Heart left ventricle (tissue), 16 donors: Measurements from ENCODE around the gene CHAD. TPM values are rescaled to one million over a fixed set of nuclear protein-coding genes. Genes with fewer than 3 reads are reported as not detected.

Experiments used
- ATAC-seq, 4 donors: fragments of 200-7000 bp; cut with Tn5 transposase; one replicate each; pipeline ENCODE4 v1.9.1; 2020 to 2022; ENCODE audit warnings: moderate library complexity in 4 of 4, mild to moderate bottlenecking in 3 of 4, moderate number of reproducible peaks in 1 of 4
- DNase-seq, 5 donors: peaks; one replicate each; pipeline ENCODE4 v3.0.0-alpha.2; 2020
- H3K27ac ChIP-seq, 12 donors: fragments of 200-600 bp; sonication (generic) in 4 of 12; one replicate each; pipeline versions ENCODE4 v1.5.0 to v1.8.0; 2016 to 2022; ENCODE audit warnings: mild to moderate bottlenecking in 2 of 12
- H3K27me3 ChIP-seq, 9 donors: fragments of 200-600 bp; sonication (generic) in 2 of 9; one replicate each; pipeline versions ENCODE4 v1.5.1 to v1.8.0; 2016 to 2022; ENCODE audit warnings: mild to moderate bottlenecking in 3 of 9
- H3K36me3 ChIP-seq, 9 donors: fragments of 200-600 bp; sonication (generic) in 2 of 9; one replicate each; pipeline versions ENCODE4 v1.5.0 to v1.8.0; 2018 to 2022; ENCODE audit warnings: mild to moderate bottlenecking in 2 of 9
- H3K4me1 ChIP-seq, 12 donors: fragments of 200-600 bp; sonication (generic) in 4 of 12; one replicate each; pipeline versions ENCODE4 v1.5.0 to v1.8.0; 2016 to 2022; ENCODE audit warnings: mild to moderate bottlenecking in 3 of 12
- H3K4me3 ChIP-seq, 12 donors: fragments of 200-600 bp; sonication (generic) in 4 of 12; one replicate each; pipeline versions ENCODE4 v1.5.0 to v1.8.0; 2017 to 2022; ENCODE audit warnings: mild to moderate bottlenecking in 9 of 12, moderate library complexity in 4 of 12
- H3K9me3 ChIP-seq, 12 donors: fragments of 200-600 bp; sonication (generic) in 4 of 12; one replicate each; pipeline versions ENCODE4 v1.5.0 to v1.8.0; 2016 to 2022; ENCODE audit warnings: mild to moderate bottlenecking in 1 of 12
- POLR2A ChIP-seq, 2 donors: fragments of 450-650 bp; IDR thresholded peaks; one replicate each; pipeline ENCODE4 v1.6.1; 2017; ENCODE audit warnings: antibody characterized with exemption in 2 of 2, mild to moderate bottlenecking in 2 of 2, moderate library complexity in 2 of 2
- WGBS, 4 donors: extraction: QIAGEN DNeasy Blood & Tissue Kit in 2 of 4; methylation state at CpG; one replicate each; pipeline versions ENCODE4 v1.1.5 to v1.1.7; 2013 to 2018; 5-methylcytosine and 5-hydroxymethylcytosine counted together
- intact Hi-C, 10 donors: fragments of 100-400 bp; cut with DNase I; formaldehyde crosslinking; loops; one replicate each; pipeline versions ENCODE4 v1.11.1 to v1.14.2; 2022
- polyA plus RNA-seq, 2 donors: library from polyadenylated mRNA; stranded (reverse); fragments of 200-250 nt; gene quantifications; one replicate each; pipeline ENCODE4 v1.2.3, GENCODE V29; 2013
- total RNA-seq, 9 donors: library from RNA; depleted of rRNA in 2 of 9; stranded (reverse); fragments of >200 nt in 2 of 9; fragmentation: NEBNext Ultra II Directional in 3 of 9; extraction: Animal tissue kit (Norgen Biotek cat#: 25700) in 3 of 9; gene quantifications; one replicate each; pipeline versions ENCODE4 v1.1.0 to v1.2.4, GENCODE V29; 2016 to 2023
- TF ChIP-seq, protein P1 (sequence below), 12 donors: fragments of 200-600 bp; sonication (generic) in 4 of 12; IDR thresholded peaks; one replicate each; pipeline versions ENCODE4 v1.5.0 to v1.8.0; 2018 to 2022; ENCODE audit warnings: antibody characterized with exemption in 12 of 12, mild to moderate bottlenecking in 5 of 12
- donor health status: ischemic (EF 13 %, LVEDD 7.1; RV severe dilation, severe dysfunction).
- donor health status: healthy with polysubstance abuse.
- donor health status: DM: no; HTN: yes; CAD: no.
- donor health status: DM: no; HTN: no; CAD: no.
- donor health status: ischemic (EF 25% LVEDD 6.9; RV normal size, moderate dysfunction).
- donor health status: ischemic (EF 25% LVEDD 5.7; RV mildly dilated, moderate dysfunction).
- donor health status: healthy.
- donor health status: DM: yes; HTN: yes; CAD: no.
- donor health status: ischemic (EF 35%, LVEDD 5.7; RV mildly dilated, moderate dysfunction).
- donor health status: nonischemic (EF 11% LVEDD 7.7; RV severe dilation, severe dysfunction).
- donor health status: DM: yes; HTN: yes; CAD: no.
- donor health status: PGD.
- donor health status: ischemic (EF 29% LVEDD 5.4; RV normal size, mild dysfunction).
- donor health status: nonischemic (EF 23%, LVEDD 6.1; RV moderate dilation, normal function).

CHAD gene
- total and polyA plus RNA-seq, 11 donors, result 0.15 to 0.27 (median 0.15) TPM; not detected in 8

DNA sequence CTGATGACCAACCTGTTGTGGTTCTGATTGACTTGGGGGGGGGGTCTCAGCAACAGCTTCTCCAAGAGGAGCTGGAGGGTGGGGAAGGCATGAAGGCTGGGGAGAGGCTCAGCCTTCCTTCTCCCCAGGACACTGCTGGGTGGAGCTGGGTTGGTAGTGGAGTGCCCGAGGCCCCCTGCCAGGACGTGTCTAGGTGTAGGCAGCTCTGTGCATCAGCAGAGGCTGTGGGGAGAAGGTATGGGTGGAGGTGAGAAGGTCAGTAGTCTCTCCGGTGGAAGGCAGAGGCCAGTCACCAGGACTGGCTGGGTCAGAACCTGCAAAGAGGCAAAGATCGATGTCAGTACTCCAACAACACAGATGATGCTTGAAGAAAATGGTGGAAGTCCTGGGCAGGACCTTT is 3.9 kb downstream of the CHAD start:
- ATAC-seq (no peak), DNase-seq (no peak)
- no peak overlapping the region for H3K4me3 ChIP-seq
- WGBS, 4 donors, result 82 to 88% (median 86%) methylated on average over 4 of the region's 4 CpGs
- no peak for TF ChIP-seq POLR2A (IDR thresholded peaks at IDR 0.05)
- TF ChIP-seq, protein P1, sequence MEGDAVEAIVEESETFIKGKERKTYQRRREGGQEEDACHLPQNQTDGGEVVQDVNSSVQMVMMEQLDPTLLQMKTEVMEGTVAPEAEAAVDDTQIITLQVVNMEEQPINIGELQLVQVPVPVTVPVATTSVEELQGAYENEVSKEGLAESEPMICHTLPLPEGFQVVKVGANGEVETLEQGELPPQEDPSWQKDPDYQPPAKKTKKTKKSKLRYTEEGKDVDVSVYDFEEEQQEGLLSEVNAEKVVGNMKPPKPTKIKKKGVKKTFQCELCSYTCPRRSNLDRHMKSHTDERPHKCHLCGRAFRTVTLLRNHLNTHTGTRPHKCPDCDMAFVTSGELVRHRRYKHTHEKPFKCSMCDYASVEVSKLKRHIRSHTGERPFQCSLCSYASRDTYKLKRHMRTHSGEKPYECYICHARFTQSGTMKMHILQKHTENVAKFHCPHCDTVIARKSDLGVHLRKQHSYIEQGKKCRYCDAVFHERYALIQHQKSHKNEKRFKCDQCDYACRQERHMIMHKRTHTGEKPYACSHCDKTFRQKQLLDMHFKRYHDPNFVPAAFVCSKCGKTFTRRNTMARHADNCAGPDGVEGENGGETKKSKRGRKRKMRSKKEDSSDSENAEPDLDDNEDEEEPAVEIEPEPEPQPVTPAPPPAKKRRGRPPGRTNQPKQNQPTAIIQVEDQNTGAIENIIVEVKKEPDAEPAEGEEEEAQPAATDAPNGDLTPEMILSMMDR (IDR thresholded peaks at IDR 0.05), result no peak
- peaks cover 0 to 3% (median 0%) of the 10 kb centered on the region in 9 donors for H3K36me3 ChIP-seq
- peaks cover 0 to 16% (median 11%) of the 10 kb centered on the region in 12 donors for H3K4me1 ChIP-seq
- intact Hi-C loops, result loop anchor here in 1 of 10 donors (5.0 kb wide), 1 partner anchor 52 kb away; no protein-coding TSS in a partner anchor
- H3K27me3 ChIP-seq, result peaks cover 7 to 21% (median 17%) of the 10 kb centered on the region in 9 donors
- no peaks in the 10 kb centered on the region for H3K9me3 ChIP-seq
- H3K27ac ChIP-seq, result no peak overlapping the region

DNA sequence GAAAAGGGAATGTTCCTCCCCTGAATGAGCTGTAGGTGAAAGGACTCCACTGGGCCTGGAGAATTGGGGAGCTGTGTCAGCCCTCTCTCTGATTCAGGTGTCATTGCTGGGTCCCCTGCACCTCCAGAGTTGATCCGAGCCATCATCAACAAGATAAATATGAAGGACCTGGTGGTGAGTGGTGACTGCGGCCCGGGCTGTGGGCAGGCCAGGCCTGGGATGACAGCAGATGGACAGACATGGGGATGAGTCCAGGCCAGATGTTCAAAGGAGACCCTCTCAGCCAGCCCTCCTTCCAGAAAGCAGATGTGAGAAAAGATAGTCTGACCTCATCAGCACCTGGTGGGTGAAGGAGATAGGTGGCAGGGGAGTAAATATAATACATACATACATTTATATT is 4.6 kb downstream of the CHAD start:
- Histone ChIP-seq H3K4me3 (no peak overlapping the region), H3K36me3 (peaks cover 0 to 3% (median 0%) of the 10 kb centered on the region in 9 donors), H3K27ac (no peak overlapping the region), H3K27me3 (peaks cover 7 to 16% (median 14%) of the 10 kb centered on the region in 9 donors), H3K9me3 (no peaks in the 10 kb centered on the region), H3K4me1 (peaks cover 0 to 13% (median 9%) of the 10 kb centered on the region in 12 donors)
- intact Hi-C loops, result loop anchor here in 1 of 10 donors (5.0 kb wide), 1 partner anchor 52 kb away; no protein-coding TSS in a partner anchor
- WGBS, 4 donors, result 87 to 100% (median 93%) methylated on average over 3 of the region's 3 CpGs
- no peak for ATAC-seq
- TF ChIP-seq, protein P1 (IDR thresholded peaks at IDR 0.05), result no peak
- no peak for DNase-seq

DNA sequence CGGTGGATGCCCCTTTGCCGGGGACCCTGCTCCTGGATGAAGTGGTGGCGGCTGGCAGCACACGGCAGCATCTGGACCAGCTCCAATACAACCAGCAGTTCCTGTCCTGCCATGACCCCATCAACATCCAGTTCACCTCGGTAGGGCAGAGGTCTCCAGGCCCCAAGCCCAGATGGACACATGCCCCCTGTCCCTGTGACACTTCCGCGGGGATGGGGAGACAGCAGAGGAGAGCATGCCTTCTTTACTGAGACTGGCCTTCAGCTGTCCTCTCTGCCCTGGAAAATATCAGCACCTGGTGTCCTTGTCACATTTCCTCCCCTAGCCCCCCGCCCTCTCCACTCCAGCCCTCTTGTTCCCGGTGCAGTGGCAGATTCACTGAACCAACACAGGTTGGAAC is 6.2 kb downstream of the CHAD start:
- Histone ChIP-seq H3K4me1 (no peaks in the 10 kb centered on the region), H3K27ac (no peak overlapping the region), H3K4me3 (no peak overlapping the region), H3K27me3 (no peaks in the 10 kb centered on the region), H3K9me3 (no peaks in the 10 kb centered on the region), H3K36me3 (peaks cover 0 to 3% (median 0%) of the 10 kb centered on the region in 9 donors)
- intact Hi-C loops, result loop anchor here in 1 of 10 donors (5.0 kb wide), 1 partner anchor 50 kb away; no protein-coding TSS in a partner anchor
- no peak for TF ChIP-seq POLR2A (IDR thresholded peaks at IDR 0.05)
- TF ChIP-seq, protein P1 (IDR thresholded peaks at IDR 0.05), result no peak
- 60 to 71% (median 66%) methylated on average over 5 to 9 of the region's 9 CpGs for WGBS, 4 donors
- ATAC-seq (no peak), DNase-seq (no peak)

DNA sequence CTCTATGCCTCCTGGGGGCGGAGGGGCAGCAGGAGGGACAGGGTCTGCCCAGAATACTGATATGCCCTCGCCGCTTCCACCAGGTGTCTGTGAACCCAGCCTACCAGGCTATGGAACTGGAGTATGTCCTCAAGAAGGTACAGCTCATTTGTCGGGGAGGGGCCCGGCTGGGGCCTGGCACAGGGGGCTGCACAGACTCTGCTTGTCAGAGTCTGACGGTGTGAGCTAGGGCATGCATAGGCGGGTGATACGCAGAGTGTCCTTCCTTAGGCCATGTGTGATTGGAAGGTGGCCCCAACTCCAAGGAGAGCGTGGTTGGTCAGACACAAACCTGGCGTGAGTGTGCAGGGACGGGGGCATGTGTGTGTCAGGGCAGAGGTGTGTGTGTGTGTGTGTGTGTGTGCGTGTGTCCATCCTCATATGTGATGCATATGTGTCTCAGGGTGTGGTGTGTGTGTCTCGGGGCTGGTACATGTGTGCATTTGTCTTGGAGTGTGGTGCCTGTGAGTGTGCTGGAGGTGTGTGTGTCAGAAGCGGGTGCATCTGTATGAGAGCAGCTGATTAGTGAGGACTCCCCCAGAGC is 7.0 kb downstream of the CHAD start:
- no peaks in the 10 kb centered on the region for H3K4me1 ChIP-seq
- H3K27ac ChIP-seq, result no peak overlapping the region
- ATAC-seq, result no peak
- WGBS, 4 donors, result 91 to 95% (median 93%) methylated on average over 12 to 14 of the region's 14 CpGs
- H3K9me3 ChIP-seq, result no peaks in the 10 kb centered on the region
- intact Hi-C loops, result loop anchor here in 1 of 10 donors (5.0 kb wide), 1 partner anchor 49 kb away; no protein-coding TSS in a partner anchor
- no peak overlapping the region for H3K4me3 ChIP-seq
- peaks cover 0 to 3% (median 0%) of the 10 kb centered on the region in 9 donors for H3K36me3 ChIP-seq
- DNase-seq, result no peak
- H3K27me3 ChIP-seq, result no peaks in the 10 kb centered on the region
- TF ChIP-seq, protein P1 (IDR thresholded peaks at IDR 0.05), result no peak
- TF ChIP-seq POLR2A (IDR thresholded peaks at IDR 0.05), result no peak
